Measurements from ENCODE around the gene LIME1. TPM values are rescaled to one million over a fixed set of nuclear protein-coding genes. Genes with fewer than 3 reads are reported as not detected.

LIME1 gene
- total RNA-seq, 1 donor from 2014 or later, result 16.6 TPM

DNA sequence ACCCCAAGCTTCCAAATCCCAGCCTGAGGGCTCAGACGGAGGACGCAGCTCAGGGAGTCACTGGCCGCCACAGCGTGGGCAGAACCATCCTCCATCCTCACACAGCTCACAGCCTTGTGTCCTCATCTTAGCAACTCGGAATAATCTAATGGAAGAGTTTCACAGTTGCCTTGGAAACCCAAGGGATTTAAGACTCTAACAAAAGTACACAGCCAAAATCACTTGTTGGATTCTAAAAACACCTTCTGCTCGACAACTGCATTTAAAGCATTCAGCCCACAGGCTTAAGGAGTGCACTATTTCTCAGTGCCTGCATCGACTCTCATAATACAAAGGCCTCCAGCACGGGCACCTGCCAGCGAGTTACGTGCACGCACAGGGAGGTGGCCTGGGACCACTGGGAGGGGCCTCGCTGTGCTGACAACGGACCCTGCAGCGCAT lies 49.2 kb downstream of the LIME1 start:
- H3K27ac Mint-ChIP-seq (ENCODE audit: unreplicated experiment), result peak overlapping the region; percentile 90
- no peak for DNase-seq

DNA sequence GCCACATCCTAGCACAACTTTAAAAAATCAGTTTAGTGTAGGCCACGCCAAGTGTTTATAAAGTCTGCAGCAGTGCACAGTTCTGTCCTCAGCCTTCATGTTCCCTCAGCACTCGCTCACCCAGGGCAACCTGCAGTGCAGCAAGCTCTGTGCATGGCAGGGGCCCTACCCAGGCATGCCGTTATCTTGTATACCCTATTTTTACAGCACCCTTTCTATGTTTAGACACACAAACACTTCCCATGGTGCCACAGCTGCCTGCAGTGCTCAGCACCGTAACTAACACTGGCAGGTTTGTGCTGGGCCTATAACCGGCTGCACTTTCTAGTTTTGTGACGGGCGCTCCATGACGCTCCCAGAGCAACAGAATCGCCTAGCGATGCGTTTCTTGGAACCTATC lies 50.8 kb downstream of the LIME1 start:
- Mint-ChIP-seq H3K27ac (ENCODE audit: unreplicated experiment) (no peak overlapping the region), H3K4me1 (ENCODE audit: low read depth, unreplicated experiment) (peaks cover 21% of the 10 kb centered on the region), H3K9me3 (ENCODE audit: unreplicated experiment) (peaks cover 13% of the 10 kb centered on the region), H3K27me3 (ENCODE audit: unreplicated experiment) (peaks cover 19% of the 10 kb centered on the region), H3K36me3 (ENCODE audit: unreplicated experiment) (no peaks in the 10 kb centered on the region), H3K4me3 (ENCODE audit: unreplicated experiment) (no peak overlapping the region)
- TF ChIP-seq, protein P1, sequence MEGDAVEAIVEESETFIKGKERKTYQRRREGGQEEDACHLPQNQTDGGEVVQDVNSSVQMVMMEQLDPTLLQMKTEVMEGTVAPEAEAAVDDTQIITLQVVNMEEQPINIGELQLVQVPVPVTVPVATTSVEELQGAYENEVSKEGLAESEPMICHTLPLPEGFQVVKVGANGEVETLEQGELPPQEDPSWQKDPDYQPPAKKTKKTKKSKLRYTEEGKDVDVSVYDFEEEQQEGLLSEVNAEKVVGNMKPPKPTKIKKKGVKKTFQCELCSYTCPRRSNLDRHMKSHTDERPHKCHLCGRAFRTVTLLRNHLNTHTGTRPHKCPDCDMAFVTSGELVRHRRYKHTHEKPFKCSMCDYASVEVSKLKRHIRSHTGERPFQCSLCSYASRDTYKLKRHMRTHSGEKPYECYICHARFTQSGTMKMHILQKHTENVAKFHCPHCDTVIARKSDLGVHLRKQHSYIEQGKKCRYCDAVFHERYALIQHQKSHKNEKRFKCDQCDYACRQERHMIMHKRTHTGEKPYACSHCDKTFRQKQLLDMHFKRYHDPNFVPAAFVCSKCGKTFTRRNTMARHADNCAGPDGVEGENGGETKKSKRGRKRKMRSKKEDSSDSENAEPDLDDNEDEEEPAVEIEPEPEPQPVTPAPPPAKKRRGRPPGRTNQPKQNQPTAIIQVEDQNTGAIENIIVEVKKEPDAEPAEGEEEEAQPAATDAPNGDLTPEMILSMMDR (IDR thresholded peaks at IDR 0.05; ENCODE audit: partially characterized antibody, unreplicated experiment), result no peak
- DNase-seq, result no peak

More for the DNA sequence above, 49.2 kb downstream of the LIME1 start:
- Mint-ChIP-seq H3K9me3 (ENCODE audit: unreplicated experiment) (peaks cover 11% of the 10 kb centered on the region), H3K27me3 (ENCODE audit: unreplicated experiment) (peaks cover 13% of the 10 kb centered on the region), H3K4me3 (ENCODE audit: unreplicated experiment) (peak overlapping the region; percentile 59), H3K36me3 (ENCODE audit: unreplicated experiment) (no peaks in the 10 kb centered on the region), H3K4me1 (ENCODE audit: low read depth, unreplicated experiment) (peaks cover 18% of the 10 kb centered on the region)
- TF ChIP-seq, protein P1 (IDR thresholded peaks at IDR 0.05; ENCODE audit: partially characterized antibody, unreplicated experiment), result no peak

DNA sequence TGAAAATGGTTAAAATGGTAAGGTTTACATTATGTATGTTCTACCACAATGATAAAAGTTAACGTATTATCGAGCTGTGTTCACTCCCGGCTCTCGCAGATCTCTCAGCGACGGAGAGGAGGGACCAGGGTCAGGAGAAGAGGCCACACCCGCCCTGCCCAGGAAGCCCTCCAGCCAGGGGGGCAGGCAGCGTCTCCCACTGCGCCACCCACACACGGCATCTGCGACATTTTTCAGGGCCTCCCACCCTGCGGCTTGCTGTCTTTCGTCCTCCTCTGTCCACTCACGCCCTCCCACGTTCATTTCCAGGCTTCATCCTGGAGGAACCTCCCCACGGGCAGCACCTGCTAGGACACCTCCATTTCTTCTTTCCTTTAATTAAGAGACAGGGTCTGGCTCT lies 51.3 kb downstream of the LIME1 start:
- Mint-ChIP-seq H3K27ac (ENCODE audit: unreplicated experiment) (peak overlapping the region; percentile 55), H3K9me3 (ENCODE audit: unreplicated experiment) (peaks cover 10% of the 10 kb centered on the region), H3K4me3 (ENCODE audit: unreplicated experiment) (no peak overlapping the region), H3K27me3 (ENCODE audit: unreplicated experiment) (peaks cover 17% of the 10 kb centered on the region), H3K4me1 (ENCODE audit: low read depth, unreplicated experiment) (peaks cover 25% of the 10 kb centered on the region), H3K36me3 (ENCODE audit: unreplicated experiment) (no peaks in the 10 kb centered on the region)
- TF ChIP-seq, protein P1 (IDR thresholded peaks at IDR 0.05; ENCODE audit: partially characterized antibody, unreplicated experiment), result no peak
- no peak for DNase-seq

Other genes with a start within 250 kb of the LIME1 start
- gene EEF1A2, start 237.6 kb upstream of the LIME1 start, total RNA-seq (ENCODE audit: unreplicated experiment), result 55.3 TPM
- gene PPDPF, start 215.9 kb upstream of the LIME1 start, total RNA-seq (ENCODE audit: unreplicated experiment), result 293 TPM
- gene PTK6, start 199.3 kb upstream of the LIME1 start, total RNA-seq (ENCODE audit: unreplicated experiment), result 0.17 TPM
- not detected for gene SRMS, start 188.9 kb upstream of the LIME1 start, total RNA-seq (ENCODE audit: unreplicated experiment)
- gene FNDC11, start 182.5 kb upstream of the LIME1 start, total RNA-seq (ENCODE audit: unreplicated experiment), result 9.3 TPM
- gene HELZ2, start 162.4 kb upstream of the LIME1 start, total RNA-seq (ENCODE audit: unreplicated experiment), result 87.7 TPM
- 12.8 TPM for gene GMEB2, start 109.6 kb upstream of the LIME1 start, total RNA-seq (ENCODE audit: unreplicated experiment)
- gene STMN3, start 83.2 kb upstream of the LIME1 start, total RNA-seq (ENCODE audit: unreplicated experiment), result 459 TPM
- gene RTEL1, start 78.4 kb upstream of the LIME1 start, total RNA-seq (ENCODE audit: unreplicated experiment), result 36.3 TPM
- gene TNFRSF6B, start 40.0 kb upstream of the LIME1 start, total RNA-seq (ENCODE audit: unreplicated experiment), result not detected
- gene ARFRP1, start 28.7 kb upstream of the LIME1 start, total RNA-seq (ENCODE audit: unreplicated experiment), result 51.9 TPM
- gene ZGPAT, start 28.6 kb upstream of the LIME1 start, total RNA-seq (ENCODE audit: unreplicated experiment), result 41.5 TPM
- gene SLC2A4RG, start 3.1 kb downstream of the LIME1 start, total RNA-seq (ENCODE audit: unreplicated experiment), result 47.9 TPM
- gene ZBTB46, start 94.6 kb downstream of the LIME1 start, total RNA-seq (ENCODE audit: unreplicated experiment), result 94.4 TPM
- not detected for gene ABHD16B, start 124.8 kb downstream of the LIME1 start, total RNA-seq (ENCODE audit: unreplicated experiment)
- gene TPD52L2, start 128.6 kb downstream of the LIME1 start, total RNA-seq (ENCODE audit: unreplicated experiment), result 109 TPM
- 57.9 TPM for gene DNAJC5, start 158.5 kb downstream of the LIME1 start, total RNA-seq (ENCODE audit: unreplicated experiment)
- gene UCKL1, start 219.8 kb downstream of the LIME1 start, total RNA-seq (ENCODE audit: unreplicated experiment), result 130 TPM
- gene ZNF512B, start 233.3 kb downstream of the LIME1 start, total RNA-seq (ENCODE audit: unreplicated experiment), result 32.2 TPM
- 3.1 TPM for gene SAMD10, start 243.0 kb downstream of the LIME1 start, total RNA-seq (ENCODE audit: unreplicated experiment)
- 60.9 TPM for gene PRPF6, start 244.5 kb downstream of the LIME1 start, total RNA-seq (ENCODE audit: unreplicated experiment)